Fibroblast of lung (primary cell): ENCODE results near the gene CRYL1. TPM values are rescaled to one million over a fixed set of nuclear protein-coding genes. Genes with fewer than 3 reads are reported as not detected.

ENCODE experiments used
- DNase-seq, 2 donors: peaks; one replicate each; pipeline versions ENCODE4 v3.0.0 to v3.0.0-alpha.2; 2010; ENCODE audit warnings: low read depth in 2 of 2
- H2AFZ ChIP-seq: 2 replicates; pipeline ENCODE4 v1.5.1; 2012; ENCODE audit warnings: low read length, control low read depth, inconsistent platforms
- H3K27ac ChIP-seq: 2 replicates; pipeline ENCODE4 v1.5.1; 2011; ENCODE audit warnings: low read length, control low read depth; ENCODE audit not compliant: insufficient read depth
- H3K27me3 ChIP-seq: 2 replicates; pipeline ENCODE4 v1.5.1; 2011; ENCODE audit warnings: mild to moderate bottlenecking, low read length; ENCODE audit not compliant: control insufficient read depth, insufficient read depth
- H3K36me3 ChIP-seq: 2 replicates; pipeline ENCODE4 v1.5.1; 2011; ENCODE audit warnings: low read length; ENCODE audit not compliant: control insufficient read depth, insufficient read depth
- H3K4me1 ChIP-seq: 2 replicates; pipeline ENCODE4 v1.5.1; 2011; ENCODE audit warnings: low read length; ENCODE audit not compliant: control insufficient read depth, insufficient read depth; ENCODE audit errors: extremely low read depth
- H3K4me2 ChIP-seq: 2 replicates; pipeline ENCODE4 v1.5.1; 2011; ENCODE audit warnings: low read length, control low read depth; ENCODE audit not compliant: insufficient read depth; ENCODE audit errors: extremely low read depth
- H3K4me3 ChIP-seq, 4 experiments: fragments of 200-600 bp in 1 of 4; sonication (generic) in 1 of 4; replicated peaks in 1 of 4; 2 replicates each; pipeline ENCODE4 v1.5.1; 2011 to 2016; ENCODE audit warnings: low read length in 4 of 4, low read depth in 3 of 4, mild to moderate bottlenecking in 3 of 4, control low read depth in 2 of 4, inconsistent platforms in 1 of 4, mixed read lengths in 1 of 4; ENCODE audit not compliant: insufficient read depth in 1 of 4; ENCODE audit errors: control extremely low read depth in 1 of 4
- H3K79me2 ChIP-seq: 2 replicates; pipeline ENCODE4 v1.5.1; 2012; ENCODE audit warnings: mild to moderate bottlenecking, low read length, inconsistent platforms; ENCODE audit not compliant: control insufficient read depth, insufficient read depth
- H3K9ac ChIP-seq: 2 replicates; pipeline ENCODE4 v1.5.1; 2011; ENCODE audit warnings: mild to moderate bottlenecking, low read length, control low read depth; ENCODE audit not compliant: insufficient read depth
- H3K9me3 ChIP-seq: 2 replicates; pipeline ENCODE4 v1.5.1; 2012; ENCODE audit warnings: low read depth, low read length; ENCODE audit not compliant: control insufficient read depth, insufficient read depth
- H4K20me1 ChIP-seq: 2 replicates; pipeline ENCODE4 v1.5.1; 2011; ENCODE audit warnings: low read length; ENCODE audit not compliant: control insufficient read depth, insufficient read depth; ENCODE audit errors: extremely low read depth
- EZH2 ChIP-seq: IDR thresholded peaks from 2 replicates; pipeline ENCODE4 v1.5.1; 2012; ENCODE audit warnings: low read length, control low read depth, mild to moderate bottlenecking; ENCODE audit errors: missing control alignments
- polyA plus RNA-seq, 2 donors: library from polyadenylated mRNA; depleted of rRNA in 1 of 2; stranded (reverse) in 1 of 2; unstranded in 1 of 2; fragments of >200 nt; gene quantifications; 2 replicates each; pipeline ENCODE4 v1.2.1, GENCODE V29; 2011 to 2012; ENCODE audit warnings: missing spikeins in 1 of 2
- total RNA-seq: library from RNA; depleted of rRNA; stranded (reverse); fragments of >200 nt; gene quantifications from 2 replicates; pipeline ENCODE4 v1.2.1, GENCODE V29; 2014
- TF ChIP-seq, protein P1 (sequence below), 2 donors: IDR thresholded peaks in 1 of 2; conservative IDR thresholded peaks in 1 of 2; 1 replicate in 1 of 2; 2 replicates in 1 of 2; pipeline ENCODE4 v1.5.1; 2011 to 2012; ENCODE audit warnings: low read length in 2 of 2, control low read depth in 1 of 2, inconsistent platforms in 1 of 2, low read depth in 1 of 2, mild to moderate bottlenecking in 1 of 2

The CRYL1 gene
- total and polyA plus RNA-seq, 2 donors (not counting 1 experiment from before 2014, with no cell fraction given), result 18.3 to 20.1 TPM

DNA sequence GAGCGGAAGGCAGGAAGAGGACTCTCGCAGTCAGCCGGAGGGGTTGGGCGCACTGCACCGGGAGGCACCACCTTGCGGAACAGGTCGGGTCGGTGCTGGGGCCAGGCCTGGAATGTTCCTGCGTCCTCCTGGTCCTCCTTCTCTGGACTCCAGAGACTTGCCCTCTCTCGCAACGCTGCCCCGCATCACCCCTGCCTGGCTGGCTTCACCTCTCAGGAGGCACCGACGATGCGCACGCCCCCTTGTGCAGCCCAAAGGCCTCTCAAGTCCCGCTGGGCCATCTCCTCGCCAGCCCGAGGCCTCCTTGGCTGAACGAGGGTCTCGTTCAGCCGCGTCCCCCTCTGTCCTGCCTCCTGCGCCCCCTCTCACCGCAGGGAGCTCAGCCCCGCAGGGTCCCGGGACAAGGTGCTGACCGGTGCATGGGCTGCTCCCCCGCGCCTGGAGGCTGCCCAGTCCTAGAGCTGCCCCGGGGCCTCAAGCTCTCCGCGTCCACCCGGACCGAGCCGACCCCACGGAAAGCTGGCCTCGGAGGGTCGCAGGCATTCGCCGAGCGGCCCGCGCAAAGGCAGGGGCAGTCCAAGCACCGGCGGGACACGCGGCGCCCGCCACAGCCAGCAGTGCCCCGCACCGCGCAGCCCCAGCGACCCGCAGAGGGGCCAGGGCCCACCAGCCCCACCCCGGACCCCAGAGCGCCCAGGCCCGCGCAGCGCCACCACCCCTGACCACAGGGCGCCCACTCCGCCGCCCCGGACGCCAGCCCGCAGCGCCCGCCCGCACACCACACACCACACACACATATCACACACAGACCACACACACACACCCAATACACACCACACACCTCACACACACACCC is 133.8 kb downstream of the CRYL1 start:
- Histone ChIP-seq H3K9ac (no peak overlapping the region), H4K20me1 (no peaks in the 10 kb centered on the region), H3K4me2 (no peak overlapping the region), H3K9me3 (no peaks in the 10 kb centered on the region), H3K79me2 (no peaks in the 10 kb centered on the region), H2AFZ (no peak overlapping the region), H3K36me3 (no peaks in the 10 kb centered on the region), H3K4me3 (no peak overlapping the region), H3K4me1 (no peaks in the 10 kb centered on the region), H3K27ac (no peak overlapping the region), H3K27me3 (no peaks in the 10 kb centered on the region)
- TF ChIP-seq, protein P1, sequence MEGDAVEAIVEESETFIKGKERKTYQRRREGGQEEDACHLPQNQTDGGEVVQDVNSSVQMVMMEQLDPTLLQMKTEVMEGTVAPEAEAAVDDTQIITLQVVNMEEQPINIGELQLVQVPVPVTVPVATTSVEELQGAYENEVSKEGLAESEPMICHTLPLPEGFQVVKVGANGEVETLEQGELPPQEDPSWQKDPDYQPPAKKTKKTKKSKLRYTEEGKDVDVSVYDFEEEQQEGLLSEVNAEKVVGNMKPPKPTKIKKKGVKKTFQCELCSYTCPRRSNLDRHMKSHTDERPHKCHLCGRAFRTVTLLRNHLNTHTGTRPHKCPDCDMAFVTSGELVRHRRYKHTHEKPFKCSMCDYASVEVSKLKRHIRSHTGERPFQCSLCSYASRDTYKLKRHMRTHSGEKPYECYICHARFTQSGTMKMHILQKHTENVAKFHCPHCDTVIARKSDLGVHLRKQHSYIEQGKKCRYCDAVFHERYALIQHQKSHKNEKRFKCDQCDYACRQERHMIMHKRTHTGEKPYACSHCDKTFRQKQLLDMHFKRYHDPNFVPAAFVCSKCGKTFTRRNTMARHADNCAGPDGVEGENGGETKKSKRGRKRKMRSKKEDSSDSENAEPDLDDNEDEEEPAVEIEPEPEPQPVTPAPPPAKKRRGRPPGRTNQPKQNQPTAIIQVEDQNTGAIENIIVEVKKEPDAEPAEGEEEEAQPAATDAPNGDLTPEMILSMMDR (conservative IDR thresholded peaks at IDR 0.05 in 1 of 2, IDR thresholded peaks at IDR 0.05 in 1 of 2; ENCODE audit: low read depth in 1 of 2, low read length in 2 of 2), result no peak
- TF ChIP-seq EZH2, result no peak
- no peak for DNase-seq

GRCh38 chr13:20390526-20391175 is 135.0 kb downstream of the CRYL1 start:
- DNase-seq, result no peak
- no peak overlapping the region for H3K4me3 ChIP-seq
- H3K79me2 ChIP-seq, result no peaks in the 10 kb centered on the region
- no peaks in the 10 kb centered on the region for H3K36me3 ChIP-seq
- no peaks in the 10 kb centered on the region for H3K27me3 ChIP-seq
- no peak overlapping the region for H3K4me2 ChIP-seq
- no peaks in the 10 kb centered on the region for H3K9me3 ChIP-seq
- H2AFZ ChIP-seq, result no peak overlapping the region
- no peaks in the 10 kb centered on the region for H4K20me1 ChIP-seq
- TF ChIP-seq, protein P1 (conservative IDR thresholded peaks at IDR 0.05 in 1 of 2, IDR thresholded peaks at IDR 0.05 in 1 of 2; ENCODE audit: low read depth in 1 of 2, low read length in 2 of 2), result no peak
- no peak for TF ChIP-seq EZH2
- H3K4me1 ChIP-seq, result no peaks in the 10 kb centered on the region
- no peak overlapping the region for H3K27ac ChIP-seq
- no peak overlapping the region for H3K9ac ChIP-seq

DNA sequence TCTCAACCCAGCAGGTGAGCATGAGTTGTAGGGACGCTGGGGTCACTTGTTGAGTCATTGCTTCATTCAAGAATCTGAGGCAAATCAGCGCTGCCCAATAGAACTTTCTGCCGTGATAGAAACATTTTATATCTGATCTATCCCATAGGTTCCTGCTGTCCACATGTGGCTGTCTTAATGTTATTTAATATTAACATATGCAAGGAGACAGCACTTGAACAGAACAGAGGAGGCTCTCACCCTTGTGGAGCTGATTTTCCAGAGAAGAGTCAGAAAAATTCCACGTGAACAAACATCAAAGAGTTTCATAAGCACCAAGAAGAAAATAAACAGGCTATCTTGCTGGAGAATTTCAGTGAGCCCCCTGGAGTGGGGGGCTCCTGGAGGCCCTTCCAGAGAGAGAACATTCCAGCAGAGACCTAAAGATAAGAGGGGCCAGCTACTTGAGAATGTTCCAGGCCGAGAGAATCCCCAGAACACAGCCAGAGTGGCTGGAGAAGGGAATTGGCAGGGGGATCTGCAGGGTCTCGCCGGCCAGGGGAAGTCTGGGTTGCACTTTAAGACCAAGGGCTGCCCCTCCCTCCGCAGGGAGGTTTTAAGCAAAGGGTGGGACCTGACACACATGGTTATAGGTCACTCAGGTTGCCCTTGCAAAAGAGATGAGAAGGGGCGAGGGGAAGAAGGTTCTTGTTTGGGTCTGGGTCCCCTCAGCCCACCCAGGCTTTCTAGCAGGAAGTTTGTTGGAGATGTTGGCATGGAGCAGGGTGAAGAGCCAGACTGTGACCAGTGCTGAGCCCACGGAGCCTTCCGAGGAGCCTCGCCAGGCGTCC is 135.7 kb downstream of the CRYL1 start:
- Histone ChIP-seq H2AFZ (no peak overlapping the region), H3K27me3 (no peaks in the 10 kb centered on the region), H3K27ac (no peak overlapping the region), H3K4me2 (no peak overlapping the region), H3K36me3 (no peaks in the 10 kb centered on the region), H3K4me1 (no peaks in the 10 kb centered on the region), H3K4me3 (no peak overlapping the region), H4K20me1 (no peaks in the 10 kb centered on the region), H3K9me3 (no peaks in the 10 kb centered on the region), H3K9ac (no peak overlapping the region), H3K79me2 (no peaks in the 10 kb centered on the region)
- no peak for DNase-seq
- TF ChIP-seq, protein P1 (conservative IDR thresholded peaks at IDR 0.05 in 1 of 2, IDR thresholded peaks at IDR 0.05 in 1 of 2; ENCODE audit: low read depth in 1 of 2, low read length in 2 of 2), result no peak
- TF ChIP-seq EZH2, result no peak
